IPS-18a (cell line): ENCODE measurements around the gene HINT3.
"Not testable (repeated sequence)": the region's sequence is repeated elsewhere in the genome, so short reads cannot be mapped to it uniquely, and the experiment has no call there.

Experiments
- H3K27ac ChIP-seq: one replicate; pipeline ENCODE4 v1.5.1; 2013; ENCODE audit warnings: low read length
- H3K27me3 ChIP-seq: one replicate; pipeline ENCODE4 v1.6.1; 2013; ENCODE audit warnings: mild to moderate bottlenecking, low read length; ENCODE audit not compliant: control insufficient read depth, insufficient read depth
- H3K36me3 ChIP-seq: one replicate; pipeline ENCODE4 v1.6.1; 2013; ENCODE audit warnings: low read depth, low read length; ENCODE audit not compliant: control insufficient read depth
- H3K4me1 ChIP-seq: one replicate; pipeline ENCODE4 v1.6.1; 2013; ENCODE audit warnings: low read depth, low read length; ENCODE audit not compliant: control insufficient read depth
- H3K4me3 ChIP-seq: one replicate; pipeline ENCODE4 v1.5.1; 2013; ENCODE audit warnings: low read length
- H3K9ac ChIP-seq: one replicate; pipeline ENCODE4 v1.6.1; 2013; ENCODE audit warnings: mild to moderate bottlenecking, low read length, moderate library complexity
- H3K9me3 ChIP-seq: one replicate; pipeline ENCODE4 v1.6.1; 2013; ENCODE audit warnings: low read depth, low read length; ENCODE audit not compliant: control insufficient read depth

Gene HINT3

DNA sequence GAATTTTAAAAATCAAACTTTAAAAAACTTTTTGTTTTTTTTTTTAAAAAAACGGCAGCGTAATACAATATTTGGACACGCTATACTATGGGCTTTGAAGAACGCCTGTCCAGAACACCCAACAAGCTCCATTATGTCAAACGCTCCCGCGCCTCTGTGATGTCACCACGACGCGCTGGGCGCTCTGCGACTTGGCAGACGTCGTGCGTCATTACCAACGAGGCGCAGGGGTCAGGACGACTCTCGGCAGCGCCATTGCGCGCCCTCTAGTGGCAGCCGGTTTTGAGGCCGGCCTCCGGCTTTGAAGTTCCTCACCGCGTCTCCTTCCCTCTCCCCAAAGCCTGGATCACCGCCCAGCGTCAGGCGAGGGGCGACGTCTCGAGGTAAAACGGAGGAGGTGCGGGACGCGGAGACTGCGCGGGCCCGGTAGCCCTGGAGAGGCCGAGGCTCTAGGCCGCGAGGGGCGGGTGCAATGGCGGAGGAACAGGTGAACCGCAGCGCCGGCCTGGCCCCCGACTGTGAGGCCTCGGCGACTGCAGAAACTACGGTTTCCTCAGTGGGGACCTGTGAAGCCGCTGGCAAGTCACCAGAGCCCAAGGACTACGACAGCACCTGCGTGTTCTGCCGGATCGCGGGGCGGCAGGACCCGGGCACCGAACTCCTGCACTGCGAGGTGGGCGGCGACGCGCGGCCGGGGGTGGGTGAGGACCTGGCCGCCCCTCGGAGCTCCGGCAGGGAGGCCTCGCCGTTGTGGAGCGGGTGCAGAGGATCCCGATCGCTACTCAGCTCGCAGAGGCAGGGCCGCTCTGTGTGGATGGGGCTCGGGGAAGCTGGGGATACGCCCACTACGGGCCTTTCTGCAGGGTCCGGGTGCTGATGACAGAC, at the start of gene HINT3:
TSS of gene HINT3 (plus strand) at position 265 of the 885 bp plus-strand sequence. CDS start at position 473, 208 bp downstream.
- Histone ChIP-seq H3K9me3 (no peaks in the 10 kb centered on the region), H3K27ac (no peak within 1 kb of the TSS), H3K36me3 (no peaks in the 10 kb centered on the region), H3K4me1 (peaks cover 5% of the 10 kb centered on the region), H3K9ac (peak within 1 kb of the TSS; percentile 77), H3K27me3 (peaks cover 8% of the 10 kb centered on the region), H3K4me3 (peak within 1 kb of the TSS; percentile 92)

DNA sequence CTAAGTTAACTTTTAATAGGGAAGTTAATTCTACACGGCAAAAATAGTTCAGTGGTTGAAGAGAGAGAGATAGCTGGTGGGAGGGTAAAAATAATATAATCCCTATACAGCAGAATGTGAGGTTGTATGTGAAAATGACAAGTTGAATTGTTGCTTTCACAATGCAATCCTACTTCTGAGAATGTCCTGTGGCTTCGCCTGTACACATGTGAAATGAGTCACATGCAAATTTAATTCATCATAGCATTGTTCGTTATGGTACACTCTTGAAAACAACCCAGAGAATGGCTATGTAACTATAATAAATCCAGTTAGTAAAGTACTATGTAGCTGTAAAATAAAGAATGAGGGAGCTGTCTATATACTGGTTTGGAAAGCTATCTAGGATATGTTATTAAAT, 46.0 kb upstream of the HINT3 start:
- Histone ChIP-seq H3K9me3 (no peaks in the 10 kb centered on the region), H3K27ac (no peak overlapping the region), H3K27me3 (no peaks in the 10 kb centered on the region), H3K4me3 (no peak overlapping the region), H3K4me1 (no peaks in the 10 kb centered on the region), H3K9ac (no peak overlapping the region), H3K36me3 (no peaks in the 10 kb centered on the region)

DNA sequence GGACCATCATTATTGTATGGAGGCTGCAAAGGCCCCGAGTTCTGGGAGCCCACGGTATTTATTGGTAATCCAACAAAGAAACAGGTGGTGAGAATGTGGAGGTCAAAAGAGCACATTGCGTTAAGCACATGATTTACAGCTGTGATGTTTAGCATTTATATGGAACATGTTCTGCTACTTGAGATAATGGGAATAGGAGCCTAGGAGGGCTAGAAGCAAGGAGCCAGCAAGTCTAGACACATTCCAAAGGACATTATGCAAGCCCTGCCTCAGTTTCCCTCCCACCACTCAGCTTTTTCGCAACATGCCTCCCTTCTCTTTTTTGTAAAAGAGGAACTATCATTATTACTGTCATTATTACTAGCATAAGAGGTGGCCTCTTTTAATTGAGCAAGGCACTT, 45.5 kb upstream of the HINT3 start:
- not testable (repeated sequence) for H3K9me3 ChIP-seq, H3K36me3 ChIP-seq, H3K27me3 ChIP-seq, H3K27ac ChIP-seq, H3K4me1 ChIP-seq, H3K4me3 ChIP-seq, H3K9ac ChIP-seq

DNA sequence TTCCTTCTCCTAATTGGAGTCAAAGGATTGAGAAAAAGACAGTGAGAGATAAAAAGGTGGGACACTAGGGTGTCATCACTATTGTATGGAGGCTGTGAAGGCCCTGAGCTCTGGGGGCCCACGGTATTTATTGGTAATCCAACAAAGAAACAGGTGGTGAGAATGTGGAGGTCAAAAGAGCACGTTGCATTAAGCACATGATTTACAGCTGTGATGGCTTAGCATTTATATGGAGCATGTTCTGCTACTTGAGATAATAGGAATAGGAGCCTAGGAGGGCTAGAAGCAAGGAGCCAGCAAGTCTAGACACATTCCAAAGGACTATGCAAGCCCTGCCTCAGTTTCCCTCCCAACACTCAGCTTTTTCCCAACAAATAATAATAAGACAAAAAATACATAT, 44.1 kb upstream of the HINT3 start:
- H3K9me3 ChIP-seq, H3K9ac ChIP-seq, H3K4me3 ChIP-seq, H3K36me3 ChIP-seq, H3K4me1 ChIP-seq, H3K27me3 ChIP-seq, H3K27ac ChIP-seq: not testable (repeated sequence)

DNA sequence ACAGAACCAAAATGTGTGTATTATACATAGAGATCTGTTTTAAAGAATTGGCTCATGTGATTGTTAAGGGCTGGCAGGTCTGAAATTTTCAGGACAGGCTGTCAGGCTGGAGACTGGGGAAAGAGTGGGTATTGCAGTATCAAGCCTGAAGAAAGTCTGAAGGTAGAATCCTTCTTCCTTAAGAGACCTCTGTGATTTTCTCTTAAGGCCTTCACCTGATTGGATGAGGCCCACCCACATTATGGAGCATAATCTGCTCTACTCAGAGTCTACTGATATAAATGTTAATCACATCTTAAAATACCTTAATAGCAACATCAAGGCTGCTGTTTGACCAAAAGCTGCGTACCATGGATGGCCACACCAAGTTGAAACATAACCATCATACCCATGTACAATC, 43.4 kb upstream of the HINT3 start:
- H3K27me3 ChIP-seq = no peaks in the 10 kb centered on the region
- H3K9ac ChIP-seq = no peak overlapping the region
- H3K4me3 ChIP-seq = no peak overlapping the region
- H3K9me3 ChIP-seq = no peaks in the 10 kb centered on the region
- H3K4me1 ChIP-seq = peaks cover 7% of the 10 kb centered on the region
- no peak overlapping the region for H3K27ac ChIP-seq
- H3K36me3 ChIP-seq = no peaks in the 10 kb centered on the region

DNA sequence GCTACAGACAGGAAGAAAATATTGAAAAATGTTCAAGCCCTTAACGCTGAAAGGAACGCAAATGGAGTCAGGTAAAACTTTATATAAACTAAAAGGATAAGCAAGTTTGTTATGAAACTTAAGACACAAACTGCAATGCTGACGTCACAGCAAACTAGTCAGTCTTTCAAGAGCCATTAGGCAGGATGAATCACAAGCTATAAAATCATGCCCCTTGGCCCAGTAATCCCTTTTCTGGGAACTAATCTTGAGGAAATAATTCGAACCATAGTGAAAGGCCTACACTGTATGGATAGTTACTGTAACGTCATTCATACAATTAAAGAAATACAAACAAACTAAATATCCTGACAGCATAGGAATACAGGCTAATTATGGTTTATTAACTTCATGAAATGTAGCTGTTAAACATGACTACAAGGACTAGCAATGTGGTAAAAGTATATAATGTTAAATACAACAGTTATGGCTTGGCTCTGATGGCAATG, 42.7 kb upstream of the HINT3 start:
- Histone ChIP-seq H3K27ac (no peak overlapping the region), H3K9me3 (no peaks in the 10 kb centered on the region), H3K27me3 (no peaks in the 10 kb centered on the region), H3K4me3 (no peak overlapping the region), H3K4me1 (peaks cover 14% of the 10 kb centered on the region), H3K9ac (no peak overlapping the region), H3K36me3 (no peaks in the 10 kb centered on the region)

DNA sequence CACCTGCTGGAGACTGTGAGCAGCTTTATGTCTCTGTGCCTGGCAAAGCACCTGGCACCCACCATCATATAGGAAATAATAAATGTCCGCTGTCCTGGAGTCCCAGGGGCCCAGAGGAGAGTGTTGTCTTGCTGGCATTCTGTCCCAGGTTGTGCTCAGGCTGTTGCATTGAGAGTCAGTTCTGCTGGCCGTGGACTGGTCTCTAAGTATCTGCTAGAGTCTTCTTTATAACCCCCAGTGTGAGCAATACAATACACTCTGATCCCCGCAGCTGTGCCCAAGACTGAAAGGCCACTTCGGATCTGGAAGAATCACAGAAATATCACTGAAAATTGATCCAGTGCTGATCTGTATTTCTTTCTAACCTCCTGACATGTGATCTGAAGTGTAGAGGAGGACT, 38.3 kb upstream of the HINT3 start:
- H3K36me3 ChIP-seq = peaks cover 2% of the 10 kb centered on the region
- H3K9ac ChIP-seq = no peak overlapping the region
- no peak overlapping the region for H3K27ac ChIP-seq
- no peaks in the 10 kb centered on the region for H3K9me3 ChIP-seq
- no peaks in the 10 kb centered on the region for H3K27me3 ChIP-seq
- no peak overlapping the region for H3K4me3 ChIP-seq
- H3K4me1 ChIP-seq = peaks cover 19% of the 10 kb centered on the region

DNA sequence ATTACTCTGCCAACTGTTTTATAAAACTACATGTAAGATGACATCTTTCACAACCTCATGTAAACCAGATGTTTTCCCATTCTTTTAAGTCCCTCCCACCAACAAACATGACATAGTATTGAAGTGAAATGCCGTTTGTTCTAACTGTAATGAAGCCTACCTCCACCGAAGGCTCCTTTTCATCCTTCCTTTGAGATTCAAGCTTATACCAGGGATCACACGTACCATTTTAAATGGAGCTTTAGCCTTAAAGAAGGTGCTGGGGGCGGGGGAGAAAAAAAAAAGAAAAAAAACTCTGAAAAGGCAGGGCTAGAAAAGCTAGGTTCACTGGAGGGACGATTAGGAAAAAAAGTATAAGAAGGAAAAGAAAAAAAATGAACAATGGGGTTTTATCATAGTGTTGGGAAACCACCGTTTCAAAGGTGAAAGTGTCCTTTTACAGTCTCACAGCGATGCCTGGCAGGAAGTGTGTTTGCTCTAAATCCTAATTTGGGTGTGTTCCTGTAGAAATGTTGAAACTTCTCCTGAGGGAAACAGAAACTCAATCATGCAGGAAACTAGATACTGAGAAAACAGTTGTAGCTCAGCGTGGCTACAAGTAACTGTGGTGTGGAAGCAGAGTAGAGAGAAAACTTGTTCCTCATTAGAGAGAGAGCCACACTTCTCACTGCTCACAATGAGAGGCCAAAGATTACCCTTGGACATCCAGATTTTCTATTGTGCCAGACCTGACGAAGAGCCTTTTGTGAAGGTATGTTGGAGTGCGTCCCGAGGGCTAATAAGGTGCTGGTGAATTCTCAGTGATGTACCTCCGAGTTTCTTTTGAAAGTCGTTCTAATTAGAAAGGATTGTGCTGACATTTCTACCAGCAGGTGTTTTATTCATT, 37.6 kb upstream of the HINT3 start:
- Histone ChIP-seq H3K9ac (no peak overlapping the region), H3K4me3 (no peak overlapping the region), H3K36me3 (peaks cover 4% of the 10 kb centered on the region), H3K27me3 (no peaks in the 10 kb centered on the region), H3K9me3 (no peaks in the 10 kb centered on the region), H3K4me1 (peaks cover 19% of the 10 kb centered on the region), H3K27ac (no peak overlapping the region)

DNA sequence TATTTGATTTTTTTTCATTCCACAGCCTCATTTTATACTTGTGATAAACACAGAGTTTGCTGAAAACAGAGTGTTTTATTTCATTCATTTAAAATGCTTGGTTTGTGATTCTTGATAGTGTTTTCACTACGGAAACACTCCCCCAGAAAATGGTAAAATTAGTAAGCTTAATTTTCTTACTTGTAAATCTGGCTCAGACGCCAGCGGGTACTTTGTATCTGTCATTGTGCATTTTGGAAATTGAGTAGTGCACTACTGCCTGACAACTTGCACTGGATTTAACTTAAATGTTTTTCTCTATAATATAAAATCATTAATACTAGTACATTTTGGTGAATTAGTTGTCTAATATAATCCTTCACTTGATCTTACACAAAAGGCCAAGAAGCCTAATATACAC, 37.0 kb upstream of the HINT3 start:
- peaks cover 4% of the 10 kb centered on the region for H3K36me3 ChIP-seq
- H3K27me3 ChIP-seq = no peaks in the 10 kb centered on the region
- H3K27ac ChIP-seq = no peak overlapping the region
- H3K4me3 ChIP-seq = no peak overlapping the region
- no peak overlapping the region for H3K9ac ChIP-seq
- H3K4me1 ChIP-seq = peaks cover 19% of the 10 kb centered on the region
- H3K9me3 ChIP-seq = no peaks in the 10 kb centered on the region

DNA sequence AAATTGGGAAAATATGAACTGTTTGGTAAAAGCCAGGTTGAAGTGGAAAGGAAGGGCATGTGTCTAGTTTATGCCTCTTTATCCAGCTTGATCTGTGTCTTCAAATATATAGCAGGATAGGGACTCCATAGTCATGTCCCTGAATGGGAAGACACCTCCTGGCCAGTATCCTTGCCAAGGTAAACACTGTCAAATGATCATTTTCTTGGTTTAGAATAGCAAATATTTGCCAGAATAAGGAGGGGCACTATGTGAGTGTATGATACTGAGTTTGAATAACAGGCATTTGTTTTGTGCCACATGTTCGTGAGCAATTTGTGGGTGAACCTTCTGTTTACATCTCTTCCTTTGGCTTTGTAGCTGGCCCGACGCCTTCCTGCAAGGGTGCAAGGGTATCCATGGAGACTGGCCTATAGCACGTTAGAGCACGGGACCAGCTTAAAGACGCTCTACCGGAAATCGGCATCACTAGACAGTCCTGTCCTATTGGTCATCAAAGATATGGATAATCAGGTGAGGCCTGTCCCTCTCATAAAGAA, 34.2 kb upstream of the HINT3 start:
- Histone ChIP-seq H3K27me3 (no peaks in the 10 kb centered on the region), H3K9me3 (no peaks in the 10 kb centered on the region), H3K4me1 (peaks cover 19% of the 10 kb centered on the region), H3K36me3 (peaks cover 4% of the 10 kb centered on the region), H3K9ac (no peak overlapping the region), H3K27ac (no peak overlapping the region), H3K4me3 (no peak overlapping the region)

DNA sequence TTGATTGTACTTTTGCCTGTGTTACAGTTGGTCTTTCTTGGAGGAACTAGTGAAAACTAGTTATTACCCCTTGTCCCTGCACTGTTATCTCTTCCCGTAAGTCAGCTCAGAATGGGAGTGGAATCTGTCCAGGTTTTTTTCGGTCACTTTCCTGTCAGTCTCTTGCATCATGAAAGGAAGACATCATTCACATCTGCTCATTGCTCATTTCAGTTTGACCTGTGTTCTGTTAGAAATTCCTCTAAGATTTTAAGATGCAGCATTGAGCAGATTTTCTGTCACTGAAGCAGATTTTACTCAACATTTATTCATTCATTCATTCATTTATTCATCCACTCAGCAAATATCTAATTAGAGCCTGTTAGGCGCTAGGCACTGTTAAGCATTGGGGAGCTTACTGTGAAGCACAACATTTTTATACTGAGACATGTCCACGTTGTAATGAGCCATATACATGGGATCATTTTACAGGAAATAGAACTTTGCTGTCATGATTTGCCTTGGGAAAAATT, 33.1 kb upstream of the HINT3 start:
- peaks cover 4% of the 10 kb centered on the region for H3K36me3 ChIP-seq
- H3K4me1 ChIP-seq = peaks cover 10% of the 10 kb centered on the region
- no peaks in the 10 kb centered on the region for H3K9me3 ChIP-seq
- no peak overlapping the region for H3K27ac ChIP-seq
- no peak overlapping the region for H3K4me3 ChIP-seq
- no peaks in the 10 kb centered on the region for H3K27me3 ChIP-seq
- H3K9ac ChIP-seq = no peak overlapping the region
